Ovary (tissue), 9 donors: ENCODE results near the gene ATL3. TPM values are rescaled to one million over a fixed set of nuclear protein-coding genes. Genes with fewer than 3 reads are reported as not detected.

Experiments used
- DNase-seq, 5 donors: peaks; one replicate each; pipeline ENCODE4 v3.0.0-alpha.2; 2019 to 2020
- H3K27ac ChIP-seq, 2 donors: fragments of 200-600 bp; one replicate each; pipeline versions ENCODE4 v1.5.1 to v1.8.0; 2019 to 2022
- H3K27me3 ChIP-seq: fragments of 200-600 bp; one replicate; pipeline ENCODE4 v1.8.0; 2022
- H3K36me3 ChIP-seq: fragments of 200-600 bp; sonication (generic); one replicate; pipeline ENCODE4 v1.5.1; 2019
- H3K4me1 ChIP-seq: one replicate; pipeline ENCODE4 v1.8.1; 2013; ENCODE audit warnings: mild to moderate bottlenecking, moderate library complexity; ENCODE audit not compliant: insufficient read depth
- H3K4me3 ChIP-seq: fragments of 200-600 bp; sonication (generic); one replicate; pipeline ENCODE4 v1.5.1; 2017
- H3K9me3 ChIP-seq, 2 donors: fragments of 200-600 bp in 1 of 2; sonication (generic) in 1 of 2; one replicate each; pipeline versions ENCODE4 v1.5.1 to v1.8.1; 2013 to 2019; ENCODE audit warnings: mild to moderate bottlenecking in 1 of 2, moderate library complexity in 1 of 2
- CTCF ChIP-seq, 3 donors: fragments of 450-650 bp in 2 of 3; fragments of 200-600 bp in 1 of 3; IDR thresholded peaks; one replicate each; pipeline versions ENCODE4 v1.5.1 to v1.8.0; 2016 to 2022; ENCODE audit warnings: antibody characterized with exemption in 3 of 3, mild to moderate bottlenecking in 1 of 3
- EP300 ChIP-seq: sonication (generic); formaldehyde crosslinking; IDR thresholded peaks from one replicate; pipeline ENCODE4 v1.6.1; 2017; ENCODE audit warnings: antibody characterized with exemption
- POLR2A ChIP-seq: fragments of 450-650 bp; IDR thresholded peaks from one replicate; pipeline ENCODE4 v1.6.1; 2017; ENCODE audit warnings: antibody characterized with exemption, mild to moderate bottlenecking, moderate library complexity
- WGBS, 3 donors: extraction: QIAGEN DNeasy Blood & Tissue Kit in 1 of 3; methylation state at CpG; one replicate each; pipeline versions ENCODE4 v1.1.5 to v1.1.7; 2013 to 2017; 5-methylcytosine and 5-hydroxymethylcytosine counted together
- intact Hi-C, 4 donors: fragments of 100-400 bp; cut with DNase I; formaldehyde crosslinking; loops; one replicate each; pipeline versions ENCODE4 v1.11.0 to v1.15.1; 2022 to 2023
- polyA plus RNA-seq, 2 donors: library from polyadenylated mRNA; stranded (reverse); fragments of 200-250 nt in 1 of 2; fragments of 350-450 nt in 1 of 2; fragmentation: Illumina TruSeq in 1 of 2; extraction: RNeasy Lipid Tissue Mini Kit (QIAGEN cat#74804) in 1 of 2; gene quantifications; one replicate each; pipeline ENCODE4 v1.2.3, GENCODE V29; 2013 to 2014
- total RNA-seq, 7 donors: library from RNA; depleted of rRNA in 2 of 7; stranded (reverse); fragments of >200 nt in 2 of 7; fragmentation: NEBNext Ultra II Directional in 3 of 7; extraction: Animal tissue kit (Norgen Biotek cat#: 25700) in 3 of 7; gene quantifications; one replicate each; pipeline versions ENCODE4 v1.1.0 to v1.2.4, GENCODE V29; 2016 to 2023
- donor health status: DM: no; HTN: no; CAD: no; lungs with moderate emphysema.
- donor health status: DM: no; HTN: no; CAD: no.
- donor health status: Bipolar disorder and iron deficiency.
- donor health status: DM: yes; HTN: yes; CAD: no.
- donor health status: DM: no; HTN: no; CAD: no.
- donor health status: DM: yes; HTN: yes; CAD: no.

The ATL3 gene
- total and polyA plus RNA-seq, 9 donors, result 16.5 to 81.8 (median 51.9) TPM

- Histone ChIP-seq H3K27ac (peak overlapping the region in 1 of 2 donors; percentile 88), H3K27me3 (no peaks in the 10 kb centered on the region), H3K9me3 (no peaks in the 10 kb centered on the region), H3K4me3 (no peak overlapping the region), H3K36me3 (no peaks in the 10 kb centered on the region), H3K4me1 (peaks cover 18% of the 10 kb centered on the region)
- intact Hi-C loops, result loop anchor here in 1 of 4 donors (10.0 kb wide), 1 partner anchor 1057 kb away; no protein-coding TSS in a partner anchor
- no peak for TF ChIP-seq POLR2A
- TF ChIP-seq CTCF (IDR thresholded peaks at IDR 0.05), result peak in 1 of 3 donors; percentile 1
- DNase-seq, result no peak
- 18 to 44% (median 19%) methylated on average over 1 of the region's 1 CpG for WGBS, 3 donors
These were observed 59.8 kb downstream of the ATL3 start for GRCh38 chr11:63611395-63611747.

- no peak overlapping the region for H3K4me3 ChIP-seq
- TF ChIP-seq CTCF (IDR thresholded peaks at IDR 0.05) (peak in 2 of 3 donors; percentile 16 to 17), EP300 (no peak)
- no peaks in the 10 kb centered on the region for H3K9me3 ChIP-seq
- H3K4me1 ChIP-seq, result peaks cover 18% of the 10 kb centered on the region
- intact Hi-C loops, result loop anchor here in 1 of 4 donors (10.0 kb wide), 1 partner anchor 1056 kb away; no protein-coding TSS in a partner anchor
- no peaks in the 10 kb centered on the region for H3K27me3 ChIP-seq
- H3K27ac ChIP-seq, result peak overlapping the region; percentile 65 to 88
- 13 to 29% (median 15%) methylated on average over 14 of the region's 14 CpGs for WGBS, 3 donors
- peak in 3 of 5 donors; percentile 42 to 52 (median 42) for DNase-seq
- H3K36me3 ChIP-seq, result no peaks in the 10 kb centered on the region
These were observed 60.4 kb downstream of the ATL3 start for GRCh38 chr11:63610604-63611394.

GRCh38 chr11:63609971-63610580 is 61.1 kb downstream of the ATL3 start:
- no peak overlapping the region for H3K4me3 ChIP-seq

GRCh38 chr11:63609536-63609935 is 61.6 kb downstream of the ATL3 start:
- DNase-seq, result peak in 2 of 5 donors; percentile 41 to 45

More at GRCh38 chr11:63609971-63610580, 61.1 kb downstream of the ATL3 start:
- DNase-seq, result peak in 1 of 5 donors; percentile 30
- intact Hi-C loops, result loop anchor here in 1 of 4 donors (10.0 kb wide), 1 partner anchor 1055 kb away; no protein-coding TSS in a partner anchor
- TF ChIP-seq EP300 (no peak), POLR2A (no peak), CTCF (IDR thresholded peaks at IDR 0.05) (no peak)
- peak overlapping the region; percentile 83 to 88 for H3K27ac ChIP-seq
- H3K9me3 ChIP-seq, result no peaks in the 10 kb centered on the region
- H3K27me3 ChIP-seq, result no peaks in the 10 kb centered on the region
- H3K36me3 ChIP-seq, result no peaks in the 10 kb centered on the region
- whole genome bisulfite sequencing, 3 donors, result 67 to 86% (median 74%) methylated on average over 14 of the region's 14 CpGs
- peaks cover 18% of the 10 kb centered on the region for H3K4me1 ChIP-seq

More at GRCh38 chr11:63609536-63609935, 61.6 kb downstream of the ATL3 start:
- TF ChIP-seq CTCF (IDR thresholded peaks at IDR 0.05) (no peak), POLR2A (no peak), EP300 (no peak)
- 26 to 68% (median 43%) methylated on average over 4 of the region's 4 CpGs for WGBS, 3 donors
- Histone ChIP-seq H3K9me3 (no peaks in the 10 kb centered on the region), H3K27me3 (no peaks in the 10 kb centered on the region), H3K4me3 (no peak overlapping the region), H3K27ac (peak overlapping the region; percentile 83 to 88), H3K4me1 (peaks cover 18% of the 10 kb centered on the region), H3K36me3 (no peaks in the 10 kb centered on the region)
- intact Hi-C loops, result no loop called here
